Neuronal stem cell (in vitro differentiated cells): ENCODE measurements around the gene KDM4B.
A peak's percentile ranks its signal among the peaks of the same experiment; 100 is the strongest.

ENCODE experiments used
- DNase-seq: peaks from one replicate; pipeline ENCODE4 v3.0.0-alpha.2; 2013; ENCODE audit warnings: low spot score
- H2AFZ ChIP-seq: one replicate; pipeline ENCODE4 v1.6.1; 2013; ENCODE audit warnings: mild to moderate bottlenecking, low read length, inconsistent platforms
- H2AK5ac ChIP-seq: 2 replicates; pipeline ENCODE4 v1.6.1; 2013; ENCODE audit warnings: low read depth, mild to moderate bottlenecking, inconsistent platforms, low read length, moderate library complexity, mixed read lengths
- H2BK120ac ChIP-seq: 2 replicates; pipeline ENCODE4 v1.6.1; 2013; ENCODE audit warnings: low read depth, mild to moderate bottlenecking, inconsistent platforms, low read length, moderate library complexity, mixed read lengths
- H2BK12ac ChIP-seq: one replicate; pipeline ENCODE4 v1.6.1; 2013; ENCODE audit warnings: low read length, inconsistent platforms
- H2BK15ac ChIP-seq: 2 replicates; pipeline ENCODE4 v1.6.1; 2013; ENCODE audit warnings: mild to moderate bottlenecking, low read length, inconsistent platforms, mixed read lengths
- H2BK5ac ChIP-seq: one replicate; pipeline ENCODE4 v1.6.1; 2013; ENCODE audit warnings: inconsistent platforms, mild to moderate bottlenecking, low read length, moderate library complexity
- H3K14ac ChIP-seq: one replicate; pipeline ENCODE4 v1.6.1; 2013; ENCODE audit warnings: low read length, inconsistent platforms
- H3K18ac ChIP-seq: 2 replicates; pipeline ENCODE4 v1.6.1; 2013; ENCODE audit warnings: low read length, inconsistent platforms
- H3K23ac ChIP-seq: 2 replicates; pipeline ENCODE4 v1.6.1; 2013; ENCODE audit warnings: low read depth, mild to moderate bottlenecking, mixed read lengths, low read length, inconsistent platforms; ENCODE audit not compliant: poor library complexity
- H3K27ac ChIP-seq: replicated peaks from 3 replicates; pipeline ENCODE4 v1.5.1; 2013; ENCODE audit warnings: low read length, inconsistent platforms
- H3K27me3 ChIP-seq, 3 experiments: 2 replicates each; pipeline ENCODE4 v1.6.1; 2013; ENCODE audit warnings: low read length in 3 of 3, mild to moderate bottlenecking in 2 of 3, inconsistent platforms in 1 of 3, low read depth in 1 of 3, mixed read lengths in 1 of 3, moderate library complexity in 1 of 3; ENCODE audit not compliant: control insufficient read depth in 3 of 3, insufficient read depth in 3 of 3
- H3K36me3 ChIP-seq, 2 donors: replicated peaks in 1 of 2; 2 replicates each; pipeline ENCODE4 v1.6.1; 2013; ENCODE audit warnings: low read length in 2 of 2; ENCODE audit not compliant: control insufficient read depth in 2 of 2, insufficient read depth in 2 of 2
- H3K4ac ChIP-seq: 2 replicates; pipeline ENCODE4 v1.6.1; 2013; ENCODE audit warnings: inconsistent platforms, mild to moderate bottlenecking, low read length, moderate library complexity
- H3K4me1 ChIP-seq, 2 donors: 1 replicate in 1 of 2; 2 replicates in 1 of 2; pipeline ENCODE4 v1.6.1; 2013; ENCODE audit warnings: low read length in 2 of 2, low read depth in 1 of 2; ENCODE audit not compliant: control insufficient read depth in 2 of 2, insufficient read depth in 1 of 2
- H3K4me2 ChIP-seq: one replicate; pipeline ENCODE4 v1.6.1; 2013; ENCODE audit warnings: mild to moderate bottlenecking, low read length, inconsistent platforms; ENCODE audit not compliant: insufficient read depth, poor library complexity, severe bottlenecking
- H3K4me3 ChIP-seq, 2 donors: 2 replicates each; pipeline ENCODE4 v1.5.1; 2013; ENCODE audit warnings: low read length in 2 of 2, mild to moderate bottlenecking in 2 of 2, inconsistent platforms in 1 of 2, moderate library complexity in 1 of 2
- H3K79me1 ChIP-seq: one replicate; pipeline ENCODE4 v1.6.1; 2013; ENCODE audit warnings: low read depth, mild to moderate bottlenecking, inconsistent platforms, low read length, moderate library complexity
- H3K9ac ChIP-seq: one replicate; pipeline ENCODE4 v1.6.1; 2013; ENCODE audit warnings: mild to moderate bottlenecking, low read depth, low read length, inconsistent platforms; ENCODE audit not compliant: poor library complexity
- H3K9me3 ChIP-seq, 2 donors: replicated peaks in 1 of 2; 2 replicates each; pipeline versions ENCODE3 to v1.6.1; 2013; ENCODE audit warnings: low read length in 2 of 2, mild to moderate bottlenecking in 2 of 2, inconsistent platforms in 1 of 2, low read depth in 1 of 2, mixed read lengths in 1 of 2, moderate library complexity in 1 of 2; ENCODE audit not compliant: control insufficient read depth in 2 of 2, insufficient read depth in 1 of 2
- H4K8ac ChIP-seq: one replicate; pipeline ENCODE4 v1.6.1; 2013; ENCODE audit warnings: low read depth, mild to moderate bottlenecking, inconsistent platforms, low read length, moderate library complexity
- H4K91ac ChIP-seq: one replicate; pipeline ENCODE4 v1.6.1; 2013; ENCODE audit warnings: low read length, low read depth, mild to moderate bottlenecking, inconsistent platforms; ENCODE audit not compliant: poor library complexity
- WGBS, 2 donors: extraction: QIAGEN DNeasy Blood & Tissue Kit; methylation state at CpG; one replicate each; pipeline ENCODE4 v1.1.7; 2013; ENCODE audit warnings: missing lambda C conversion rate in 2 of 2, mixed read lengths in 1 of 2; ENCODE audit not compliant: insufficient read length in 2 of 2, insufficient replicate concordance in 1 of 2; ENCODE audit errors: extremely low coverage in 2 of 2; 5-methylcytosine and 5-hydroxymethylcytosine counted together

The KDM4B gene

DNA sequence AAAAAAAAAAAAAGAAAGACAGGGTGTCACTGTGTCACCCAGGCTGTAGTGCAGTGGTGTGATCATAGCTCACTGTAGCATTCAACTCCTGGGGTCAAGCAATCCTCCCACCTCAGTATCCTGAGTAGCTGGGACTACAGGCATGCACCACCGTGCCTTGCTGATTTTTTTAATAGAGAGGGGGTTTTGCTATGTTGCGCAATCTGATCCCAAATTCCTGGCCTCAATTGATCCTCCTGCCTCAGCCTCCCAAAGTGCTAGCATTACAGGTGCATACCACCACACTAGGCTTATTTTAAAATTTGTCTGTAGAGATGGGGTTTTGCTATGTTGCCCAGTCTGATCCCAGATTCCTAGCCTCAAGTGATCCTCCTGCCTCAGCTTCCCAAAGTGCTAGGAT is 212.4 kb downstream of the KDM4B start:
- Histone ChIP-seq H4K91ac (no peak overlapping the region), H3K9ac (no peak overlapping the region), H3K4ac (no peak overlapping the region), H3K4me1 (peaks cover 0 to 6% of the 10 kb centered on the region in 2 donors), H3K27ac (no peak overlapping the region), H2AK5ac (no peak overlapping the region), H3K4me3 (no peak overlapping the region), H2BK5ac (no peak overlapping the region), H2BK120ac (peak overlapping the region; percentile 63), H2BK15ac (no peak overlapping the region), H3K18ac (no peak overlapping the region), H4K8ac (no peak overlapping the region), H3K36me3 (no peaks in the 10 kb centered on the region), H2BK12ac (no peak overlapping the region), H3K79me1 (no peaks in the 10 kb centered on the region), H3K9me3 (no peaks in the 10 kb centered on the region), H3K14ac (no peak overlapping the region), H3K23ac (no peak overlapping the region), H3K4me2 (no peak overlapping the region), H2AFZ (no peak overlapping the region), H3K27me3 (no peaks in the 10 kb centered on the region)
- no CpG with 5 or more reads among the region's 2 CpGs for WGBS, 2 donors
- DNase-seq = no peak

DNA sequence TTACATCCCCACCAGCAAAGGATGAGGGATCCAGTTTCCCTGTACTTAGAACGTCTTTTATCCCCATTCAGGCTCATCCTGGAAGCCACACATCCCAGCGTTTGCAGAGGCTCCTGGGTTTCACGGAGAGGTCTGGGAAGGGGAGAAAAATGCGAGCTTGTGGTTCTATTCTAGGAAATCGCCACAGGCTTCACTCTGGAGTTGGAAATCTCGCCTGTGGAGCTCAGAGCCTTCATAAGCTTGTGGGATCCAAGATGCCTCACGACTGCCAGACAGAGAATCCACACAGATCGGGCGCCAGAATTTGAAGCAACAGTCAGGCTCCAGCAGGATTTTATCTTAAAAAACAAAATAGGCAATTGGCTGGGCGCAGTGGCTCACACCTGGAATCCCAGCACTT is 213.8 kb downstream of the KDM4B start:
- Histone ChIP-seq H4K91ac (no peak overlapping the region), H3K4me2 (no peak overlapping the region), H3K27ac (no peak overlapping the region), H4K8ac (no peak overlapping the region), H2AK5ac (no peak overlapping the region), H3K14ac (no peak overlapping the region), H3K4ac (no peak overlapping the region), H2BK120ac (no peak overlapping the region), H3K4me3 (no peak overlapping the region), H3K4me1 (peaks cover 0 to 3% of the 10 kb centered on the region in 2 donors), H3K36me3 (no peaks in the 10 kb centered on the region), H3K18ac (no peak overlapping the region), H3K9ac (no peak overlapping the region), H3K9me3 (no peaks in the 10 kb centered on the region), H3K23ac (no peak overlapping the region), H3K27me3 (no peaks in the 10 kb centered on the region), H3K79me1 (no peaks in the 10 kb centered on the region), H2BK5ac (no peak overlapping the region), H2BK12ac (no peak overlapping the region), H2BK15ac (no peak overlapping the region), H2AFZ (no peak overlapping the region)
- no CpG with 5 or more reads among the region's 10 CpGs for WGBS, 2 donors
- DNase-seq = no peak

GRCh38 chr19:5183616-5184015 is 214.7 kb downstream of the KDM4B start:
- Histone ChIP-seq H3K14ac (no peak overlapping the region), H2AK5ac (no peak overlapping the region), H2BK5ac (no peak overlapping the region), H3K9ac (no peak overlapping the region), H3K4ac (no peak overlapping the region), H3K4me3 (no peak overlapping the region), H2AFZ (no peak overlapping the region), H3K27ac (no peak overlapping the region), H3K79me1 (no peaks in the 10 kb centered on the region), H3K36me3 (no peaks in the 10 kb centered on the region), H3K18ac (no peak overlapping the region), H3K9me3 (no peaks in the 10 kb centered on the region), H4K91ac (no peak overlapping the region), H3K4me2 (no peak overlapping the region), H2BK15ac (no peak overlapping the region), H2BK12ac (no peak overlapping the region), H3K23ac (no peak overlapping the region), H4K8ac (no peak overlapping the region), H2BK120ac (no peak overlapping the region), H3K4me1 (peaks cover 0 to 3% of the 10 kb centered on the region in 2 donors), H3K27me3 (no peaks in the 10 kb centered on the region)
- WGBS, 2 donors = no CpG with 5 or more reads among the region's 3 CpGs
- no peak for DNase-seq

- Histone ChIP-seq H3K4ac (no peak overlapping the region), H3K9me3 (no peaks in the 10 kb centered on the region), H3K4me2 (no peak overlapping the region), H3K36me3 (no peaks in the 10 kb centered on the region), H2BK12ac (no peak overlapping the region), H3K4me1 (peaks cover 0 to 2% of the 10 kb centered on the region in 2 donors), H3K27me3 (no peaks in the 10 kb centered on the region), H3K23ac (no peak overlapping the region), H3K18ac (no peak overlapping the region), H2AFZ (no peak overlapping the region), H3K27ac (no peak overlapping the region), H4K91ac (peak overlapping the region; percentile 85), H2BK5ac (no peak overlapping the region), H4K8ac (no peak overlapping the region), H2BK15ac (no peak overlapping the region), H3K79me1 (no peaks in the 10 kb centered on the region), H3K9ac (no peak overlapping the region), H2AK5ac (no peak overlapping the region), H2BK120ac (no peak overlapping the region), H3K4me3 (no peak overlapping the region), H3K14ac (no peak overlapping the region)
- DNase-seq = no peak
- WGBS, 2 donors = no CpG with 5 or more reads among the region's 4 CpGs
Observed at GRCh38 chr19:5184930-5185329, 216.0 kb downstream of the KDM4B start.
